Measurements from ENCODE around the gene RNASE11.
"Not testable (repeated sequence)": the region's sequence is repeated elsewhere in the genome, so short reads cannot be mapped to it uniquely, and the experiment has no call there.

Gene RNASE11

DNA sequence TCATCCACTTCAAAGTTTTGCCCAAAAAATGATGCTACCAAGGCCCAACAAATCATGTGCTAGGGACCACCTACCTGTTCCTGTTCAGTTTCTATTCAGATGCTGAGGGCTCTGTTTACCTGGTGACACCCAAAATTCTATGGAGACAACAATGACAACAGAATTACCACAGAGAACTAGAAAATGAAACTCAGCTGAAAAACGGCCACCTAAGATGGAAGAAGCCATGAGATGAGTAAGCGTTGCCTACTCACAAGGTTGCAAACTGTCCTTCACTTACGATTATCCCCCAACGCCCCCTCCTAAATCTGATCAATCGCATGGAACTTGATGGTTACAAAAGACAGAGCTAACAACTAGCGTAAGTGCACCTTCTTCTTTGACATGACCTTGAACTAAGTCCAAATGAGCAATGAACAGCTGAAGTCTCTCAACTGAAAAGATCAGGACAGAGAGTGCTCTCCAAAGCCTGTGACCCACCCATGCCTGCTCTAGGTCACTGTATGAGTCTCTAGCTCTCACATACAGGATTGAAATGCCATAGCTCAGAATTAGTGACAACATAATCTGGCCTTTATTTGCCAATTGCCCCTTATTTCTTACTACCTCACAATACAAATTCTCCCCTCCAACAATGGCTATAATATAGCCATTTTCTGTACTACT, at the start of gene RNASE11:
RNASE11 (minus strand) TSS at position 513 of the 666 bp plus-strand sequence.
- no peak for DNase-seq

DNA sequence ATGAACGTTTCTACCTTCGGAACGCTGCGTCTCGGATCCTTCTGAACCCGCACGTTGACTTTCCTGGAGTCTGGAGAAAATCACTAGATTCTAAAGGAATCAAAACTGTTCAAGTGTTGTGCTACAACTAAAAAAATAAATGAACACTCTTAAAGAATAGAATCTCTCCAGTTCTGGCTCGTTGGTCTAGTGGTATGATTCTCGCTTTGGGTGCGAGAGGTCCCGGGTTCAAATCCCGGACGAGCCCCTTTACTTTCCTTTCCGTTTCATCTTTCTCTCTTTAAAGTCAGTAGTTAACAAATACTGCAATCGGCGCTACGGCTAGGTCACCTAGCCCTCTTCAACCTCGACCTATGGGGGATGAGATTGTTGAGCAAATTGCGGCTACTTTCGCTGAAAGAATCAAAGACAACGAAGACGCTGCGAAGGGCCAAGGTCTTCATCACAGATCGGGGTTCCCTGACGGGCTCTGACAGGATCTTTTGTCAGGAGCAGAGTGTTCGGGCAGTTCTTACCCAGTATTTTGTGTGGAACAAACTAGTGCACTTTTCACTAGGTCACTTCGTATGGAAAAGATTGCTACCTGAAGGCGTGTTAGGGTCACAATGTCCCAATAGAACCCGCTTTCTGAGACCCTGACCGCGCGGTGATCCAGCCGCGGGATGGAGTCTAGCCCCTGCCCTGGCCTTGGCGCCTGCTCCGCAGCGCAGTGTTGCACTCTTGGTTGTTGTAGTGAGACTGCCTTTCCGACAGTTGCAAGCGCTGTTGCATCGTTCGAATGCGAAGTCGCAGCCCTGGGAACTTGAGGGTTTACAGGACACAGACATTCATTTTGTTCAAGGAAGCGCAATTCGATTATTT, 45.3 kb upstream of the RNASE11 start:
- DNase-seq = no peak

DNA sequence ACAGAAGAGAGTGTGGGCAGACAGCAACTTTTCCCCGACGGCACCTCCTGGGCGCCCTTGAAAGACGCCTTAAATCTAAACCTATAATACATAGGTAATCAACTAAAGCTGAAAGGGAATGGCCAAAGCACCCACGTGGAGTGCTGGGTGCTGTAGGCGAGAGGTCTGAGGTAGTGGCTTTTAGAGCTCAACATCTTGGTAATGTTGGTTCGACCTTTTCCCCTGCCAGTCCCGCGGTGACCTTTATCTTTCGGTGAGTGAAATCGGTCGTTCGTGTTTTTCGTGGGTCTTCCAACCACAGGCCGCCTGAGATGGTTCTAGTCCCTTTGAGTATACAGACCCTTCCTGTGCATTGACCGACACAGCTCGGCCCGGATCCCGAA, 44.6 kb upstream of the RNASE11 start:
- no peak for DNase-seq

DNA sequence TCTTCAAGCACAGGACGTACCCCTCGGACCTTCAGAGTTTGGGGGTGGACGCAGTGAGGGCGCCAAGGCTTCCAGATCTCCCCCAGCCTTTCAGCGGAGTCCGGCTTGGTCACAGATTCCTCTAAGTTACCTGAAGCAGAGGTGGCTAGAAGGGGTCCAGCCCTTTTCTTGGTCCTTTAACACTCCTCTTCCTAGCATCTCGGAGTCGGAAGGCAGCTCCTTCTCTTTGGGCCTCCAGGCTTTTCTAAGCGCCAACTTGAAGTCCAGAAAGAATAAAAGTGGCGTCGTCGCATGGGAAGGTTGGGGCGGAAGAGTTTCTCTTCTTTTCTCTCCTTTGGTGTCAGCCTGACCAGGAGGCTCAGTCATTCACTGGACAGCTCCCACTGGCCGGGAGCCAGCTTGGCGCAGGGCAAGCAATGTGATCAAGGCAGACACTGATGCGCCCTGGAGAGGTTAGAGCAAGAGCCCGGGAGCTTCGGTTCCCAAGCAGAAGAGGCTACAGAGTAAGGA, 44.1 kb upstream of the RNASE11 start:
- DNase-seq = no peak

DNA sequence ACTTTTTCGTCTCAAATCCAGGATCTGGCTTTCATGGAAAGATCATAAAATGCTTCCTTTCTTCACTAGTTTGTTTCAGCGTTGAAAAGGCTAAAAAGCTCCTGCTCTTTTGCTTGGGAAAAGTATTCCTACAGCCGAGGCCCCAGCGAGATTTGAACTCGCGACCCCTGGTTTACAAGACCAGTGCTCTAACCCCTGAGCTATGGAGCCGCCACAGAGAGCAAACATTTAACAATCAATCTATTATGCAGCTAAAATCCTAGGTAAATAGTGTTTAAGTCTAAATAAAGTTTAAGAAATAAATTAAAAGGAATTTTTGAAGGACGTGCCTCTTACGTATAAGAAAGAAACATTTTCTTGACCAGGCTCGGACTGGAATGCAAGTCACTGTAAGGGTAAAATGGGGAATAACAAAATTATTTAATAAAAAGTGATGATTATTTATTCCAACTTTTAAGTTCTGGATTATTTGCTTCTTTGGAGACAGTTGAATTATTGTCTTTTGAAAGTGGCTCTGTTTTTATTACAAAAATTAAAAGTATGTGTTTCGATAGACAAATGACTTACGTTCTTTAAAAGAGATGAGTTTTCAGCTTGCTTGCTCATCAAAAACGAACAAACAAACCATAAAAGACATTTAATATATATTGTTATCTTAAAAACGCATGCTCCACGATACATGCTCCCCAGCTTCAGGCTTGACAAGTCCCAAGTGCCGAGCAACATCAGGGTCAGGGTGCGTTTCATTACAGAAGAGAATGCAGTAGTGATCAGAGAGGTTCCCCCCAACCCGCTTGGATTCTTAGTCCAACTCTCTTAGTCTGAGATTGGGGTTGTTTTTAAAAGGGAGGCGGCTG, 43.5 kb upstream of the RNASE11 start:
- DNase-seq = no peak

DNA sequence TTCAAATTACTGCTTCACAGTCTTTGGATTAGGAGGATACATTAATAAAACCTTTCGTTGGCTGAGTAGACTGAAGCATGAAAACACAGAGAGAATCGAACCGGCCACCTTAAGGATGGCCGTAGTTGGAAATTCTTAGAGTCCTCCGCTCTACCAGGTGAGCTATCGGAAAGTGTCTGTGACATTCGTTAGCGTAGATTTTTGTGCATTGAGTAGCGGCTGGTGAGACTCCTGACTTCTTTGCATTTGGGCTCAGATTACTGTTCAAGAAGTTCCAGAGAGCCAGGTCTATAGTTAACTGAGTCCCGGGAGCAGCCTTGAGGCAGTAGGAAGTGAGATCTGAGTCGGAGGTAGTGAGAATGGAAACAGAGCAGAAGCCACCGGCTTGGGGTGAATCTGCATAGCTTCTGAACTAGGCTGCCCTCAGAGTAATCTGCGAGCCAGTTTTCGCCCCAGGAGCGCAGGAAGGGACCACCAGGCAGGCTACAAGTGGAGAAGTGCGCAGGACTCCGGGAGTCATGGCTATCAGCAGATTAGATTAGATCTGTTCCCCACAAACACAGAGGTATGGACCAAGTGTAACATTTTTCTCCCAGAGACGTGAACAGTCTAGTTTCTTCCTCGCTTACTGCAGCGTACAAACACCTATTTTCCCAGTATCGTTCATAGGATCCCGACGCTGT, 42.7 kb upstream of the RNASE11 start:
- no peak for DNase-seq

DNA sequence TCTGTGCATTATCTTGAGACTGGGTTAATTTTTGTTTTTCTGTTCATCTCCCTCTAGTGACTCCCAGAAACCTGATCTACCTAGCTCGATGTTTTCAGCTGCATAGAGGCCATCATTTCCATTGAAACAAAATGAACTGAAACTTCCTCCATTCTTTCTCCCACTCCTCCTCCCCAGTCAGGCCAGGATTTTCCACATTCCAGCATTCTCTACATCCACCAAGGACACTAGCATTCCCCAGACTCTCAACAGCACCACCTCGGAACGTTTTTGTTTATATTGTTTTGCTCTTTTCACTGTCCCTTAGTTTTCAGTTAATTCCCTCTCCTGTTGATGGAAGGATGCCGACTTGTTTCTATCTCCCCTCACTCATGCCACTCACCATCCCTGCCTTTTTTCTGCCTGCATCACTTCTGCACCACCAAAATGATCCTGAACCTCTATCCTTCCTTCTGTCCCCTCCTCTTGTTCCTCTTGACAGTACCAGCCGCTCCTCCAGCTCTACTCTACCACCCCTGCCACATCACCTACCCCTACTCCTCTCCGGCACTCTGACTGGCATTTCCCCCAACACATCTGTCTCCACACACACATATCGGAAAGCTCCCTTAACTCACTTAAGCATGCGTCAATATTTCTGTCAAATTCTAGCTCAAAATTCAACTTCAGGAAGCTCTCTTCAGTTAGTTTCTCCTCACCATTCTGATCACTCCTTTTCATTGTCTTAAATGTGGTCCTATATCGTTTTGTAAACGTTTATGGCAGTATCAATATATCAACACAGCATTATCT, 40.5 kb upstream of the RNASE11 start:
- no peak for DNase-seq

DNA sequence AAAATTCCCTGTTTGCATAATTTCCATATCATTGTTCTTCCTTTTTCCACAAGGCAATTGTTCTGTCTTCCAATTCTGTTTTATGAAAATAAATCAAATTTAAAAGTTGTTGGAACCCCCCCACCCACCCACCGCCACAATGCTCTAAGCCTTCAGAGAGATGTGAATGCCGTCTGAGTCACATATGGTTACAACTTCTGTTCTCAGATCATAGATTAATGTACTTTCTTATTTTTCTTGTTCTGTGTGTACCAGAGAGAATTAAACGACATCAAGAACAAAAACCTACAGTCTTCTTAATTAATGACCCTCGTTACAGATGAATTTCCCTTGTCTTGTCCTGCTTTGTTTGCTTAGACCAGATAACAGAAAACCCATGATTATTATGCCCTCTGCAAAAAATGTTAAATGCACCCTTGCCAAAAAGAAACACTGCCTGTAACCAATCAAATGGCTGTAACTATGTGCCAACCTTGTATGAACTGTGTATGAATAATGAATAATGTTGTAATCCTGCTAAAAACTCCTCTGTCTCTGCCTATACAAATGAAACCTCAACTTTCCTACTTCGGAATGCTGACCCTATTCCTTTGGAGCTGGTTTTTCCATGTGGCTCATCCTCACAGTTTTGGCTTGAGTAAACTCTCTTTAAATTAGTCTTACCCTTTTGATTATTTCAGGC, 39.7 kb upstream of the RNASE11 start:
- DNase-seq = no peak

DNA sequence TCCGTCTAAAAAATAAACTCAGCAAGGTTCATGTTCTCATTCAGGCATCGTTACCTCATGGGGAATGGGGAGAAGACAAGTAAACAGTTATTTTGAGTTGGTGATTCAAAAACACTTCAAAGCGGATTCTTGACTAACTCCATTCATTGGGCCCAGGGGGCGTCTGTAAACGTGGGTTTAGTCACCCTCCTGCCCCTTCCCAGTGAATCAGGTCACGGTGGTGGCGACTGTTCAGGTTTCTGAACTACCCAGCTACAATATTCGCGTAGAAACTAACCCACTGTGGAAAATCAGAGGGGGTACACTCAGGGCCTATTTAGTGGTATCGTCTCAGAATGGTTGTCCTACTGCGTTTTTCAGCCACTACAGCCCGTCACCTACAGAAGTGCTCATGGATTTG, 38.5 kb upstream of the RNASE11 start:
- no peak for DNase-seq

DNA sequence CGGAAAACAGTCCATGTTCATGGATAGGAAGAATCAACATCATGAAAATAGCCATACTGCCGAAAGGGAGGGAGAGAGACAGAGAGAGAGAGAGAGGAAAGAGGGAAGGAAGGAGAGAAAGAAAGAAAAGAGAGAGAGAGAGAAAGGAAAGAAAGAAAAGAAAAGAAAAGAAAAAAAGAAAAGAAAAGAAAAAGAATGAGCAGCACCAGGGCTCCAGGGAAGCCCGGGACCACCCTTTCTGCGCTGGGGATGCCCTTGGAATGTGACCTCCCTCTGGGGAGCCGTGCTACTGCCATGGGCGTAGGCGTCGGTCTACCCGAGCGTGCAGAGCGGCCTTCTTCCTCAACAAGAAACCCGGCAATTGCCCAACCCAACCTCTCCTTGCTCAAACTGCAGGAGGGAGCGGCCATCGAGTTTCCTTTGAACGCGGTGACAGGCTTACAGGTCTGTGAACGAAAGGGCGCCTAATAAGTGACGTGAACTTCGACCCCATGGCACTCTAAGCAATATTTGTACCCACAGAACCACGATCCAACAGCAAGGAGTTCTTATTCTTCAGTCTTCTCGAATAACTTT, 36.8 kb upstream of the RNASE11 start:
- no peak for DNase-seq

DNA sequence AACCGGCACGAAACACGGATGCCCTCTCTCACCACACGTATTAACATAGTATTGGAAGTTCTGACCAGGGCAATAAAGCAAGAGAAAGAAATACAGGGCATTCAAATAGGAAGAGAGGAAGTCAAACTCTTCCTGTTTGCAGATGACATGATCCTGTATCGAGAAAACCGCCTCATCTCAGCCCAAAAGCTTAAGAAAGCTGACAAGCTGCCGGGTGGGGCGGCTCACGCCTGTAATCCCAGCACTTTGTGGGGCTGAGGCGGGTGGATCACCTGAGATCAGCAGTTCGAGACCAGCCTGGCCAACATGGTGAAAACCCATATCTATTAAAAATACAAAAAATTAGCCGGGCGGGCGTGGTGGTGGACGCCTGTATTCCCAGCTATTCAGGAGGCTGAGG, 36.0 kb upstream of the RNASE11 start:
- no peak for DNase-seq

DNA sequence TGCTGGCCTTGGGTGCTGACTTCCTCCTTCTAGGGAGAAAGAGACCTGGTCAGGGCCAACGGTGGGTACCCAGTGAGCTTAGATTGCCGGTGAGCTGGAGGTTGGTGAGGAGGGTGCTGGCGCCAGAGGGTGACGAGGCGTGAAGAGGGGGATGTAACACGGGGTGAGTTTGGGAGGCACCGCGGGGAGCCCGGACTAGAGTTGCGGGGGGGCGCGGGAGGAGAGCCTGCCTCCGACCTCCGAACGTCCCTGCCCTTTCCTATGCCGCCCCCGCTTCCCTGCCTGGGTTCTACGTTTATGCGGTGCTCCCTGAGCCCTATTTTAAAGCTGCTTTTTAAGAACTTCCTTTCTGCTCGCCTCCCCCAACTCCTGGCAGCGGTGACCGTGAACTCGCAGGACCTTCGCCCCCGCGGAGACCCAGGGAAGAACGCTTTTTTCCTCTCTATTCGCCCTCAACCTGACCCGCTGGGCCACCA, 35.1 kb upstream of the RNASE11 start:
- DNase-seq = no peak

DNA sequence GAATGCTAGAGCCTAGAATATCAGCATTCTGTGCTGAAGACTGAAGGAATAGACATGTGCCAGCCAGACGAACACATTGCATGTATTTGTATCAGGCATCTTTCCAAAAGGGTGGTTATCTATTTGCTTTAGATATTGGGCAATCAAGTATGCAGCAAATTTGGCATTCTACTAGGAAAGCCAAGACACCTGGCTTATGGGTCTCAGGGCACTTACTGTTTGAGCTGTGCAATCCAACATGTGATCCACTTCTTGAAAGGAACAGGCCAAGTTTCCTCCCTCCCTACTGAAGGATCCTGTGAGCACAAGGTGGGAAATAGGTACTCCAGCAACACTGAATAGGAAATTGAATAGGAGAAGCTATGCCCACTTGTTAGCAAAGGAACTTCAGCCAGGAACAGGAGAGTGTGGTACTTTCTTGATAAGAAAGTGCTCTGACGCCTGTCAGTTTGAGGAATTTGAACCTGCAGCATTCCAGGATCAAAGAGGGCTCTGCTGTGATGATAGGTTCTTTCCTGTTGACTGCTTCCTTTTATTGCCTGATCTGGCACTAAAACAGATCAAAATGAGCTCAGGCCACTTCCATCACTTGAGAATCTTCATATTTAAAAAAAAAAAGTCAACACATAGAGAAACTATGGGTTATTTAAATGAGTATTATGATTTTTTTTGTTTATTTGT, 33.1 kb upstream of the RNASE11 start:
- DNase-seq = no peak

DNA sequence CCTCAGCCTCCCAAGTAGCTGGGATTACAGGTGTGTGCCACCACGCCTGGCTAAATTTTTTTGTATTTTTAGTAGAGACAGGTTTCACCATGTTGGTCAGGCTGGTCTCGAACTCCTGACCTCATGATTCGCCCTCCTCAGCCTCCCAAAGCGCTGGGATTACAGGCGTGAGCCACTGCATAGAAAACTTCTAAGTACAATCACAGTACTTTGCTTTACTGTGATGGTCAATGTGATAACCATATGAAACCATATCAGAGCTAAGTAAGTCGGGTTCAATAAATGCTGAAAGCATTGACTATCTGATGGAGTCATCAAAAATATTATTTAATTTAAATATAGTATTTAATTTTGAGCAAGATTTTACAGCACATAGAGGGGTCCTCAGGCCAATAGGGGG, 31.9 kb upstream of the RNASE11 start:
- DNase-seq = not testable (repeated sequence)

DNA sequence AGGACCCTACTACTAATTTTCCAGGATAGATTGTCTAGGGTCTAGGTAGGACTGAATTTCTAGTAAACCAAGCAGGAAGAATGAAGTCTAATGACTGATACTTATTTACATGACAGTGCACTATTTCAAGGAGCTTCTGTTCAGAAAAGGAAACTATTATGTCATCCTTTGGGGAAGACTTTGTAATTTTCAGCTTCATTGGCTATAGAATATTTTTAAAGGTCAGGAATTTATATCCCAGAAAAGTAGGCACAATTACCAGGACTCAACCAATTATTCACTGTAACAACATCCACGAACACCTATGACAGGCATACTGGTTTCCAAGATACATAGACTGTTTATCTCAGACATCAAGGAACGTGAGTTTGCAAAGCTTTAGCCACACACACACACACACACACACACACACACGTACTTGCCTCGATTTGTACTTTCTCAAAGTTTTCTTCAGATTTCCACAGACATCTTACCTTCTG, 30.5 kb upstream of the RNASE11 start:
- no peak for DNase-seq

DNA sequence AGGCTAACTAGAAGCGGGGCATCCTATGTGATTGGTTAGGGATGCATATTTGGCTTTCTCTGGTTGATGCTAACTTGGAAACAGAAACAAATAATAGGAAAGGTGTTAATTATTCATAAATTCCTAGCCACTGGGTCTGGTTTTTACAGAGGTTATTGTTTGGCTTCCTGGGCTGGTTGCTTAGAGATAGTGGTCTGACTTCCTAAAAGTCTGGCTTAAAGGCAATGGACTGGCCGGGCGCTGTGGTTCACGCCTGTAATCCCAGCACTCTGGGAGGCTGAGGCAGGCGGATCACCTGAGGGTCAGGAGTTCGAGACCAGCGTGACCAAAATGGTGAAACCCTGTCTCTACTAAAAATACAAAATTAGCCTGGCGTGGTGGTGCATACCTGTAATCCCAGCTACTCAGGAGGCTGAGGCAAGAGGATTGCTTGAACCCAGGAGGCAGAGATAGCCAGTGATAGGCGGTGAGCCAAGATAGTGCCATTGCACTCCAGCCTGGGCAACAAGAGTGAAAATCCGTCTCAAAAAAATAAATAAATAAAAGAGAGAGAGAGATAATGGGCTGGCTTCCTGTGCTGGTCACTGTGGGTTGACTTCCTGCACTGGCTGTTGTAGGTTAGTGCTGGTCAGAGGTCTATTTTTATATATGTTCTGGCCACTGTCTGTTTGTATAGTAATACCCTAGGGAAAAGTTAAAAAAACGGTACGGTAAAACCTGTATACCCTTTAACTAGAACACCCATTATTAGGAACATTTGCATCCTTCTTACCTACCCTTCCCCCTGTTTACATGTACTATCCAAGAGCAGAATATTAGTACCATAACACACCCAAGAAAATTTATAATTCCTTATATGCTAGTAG, 29.6 kb upstream of the RNASE11 start:
- DNase-seq = no peak

DNA sequence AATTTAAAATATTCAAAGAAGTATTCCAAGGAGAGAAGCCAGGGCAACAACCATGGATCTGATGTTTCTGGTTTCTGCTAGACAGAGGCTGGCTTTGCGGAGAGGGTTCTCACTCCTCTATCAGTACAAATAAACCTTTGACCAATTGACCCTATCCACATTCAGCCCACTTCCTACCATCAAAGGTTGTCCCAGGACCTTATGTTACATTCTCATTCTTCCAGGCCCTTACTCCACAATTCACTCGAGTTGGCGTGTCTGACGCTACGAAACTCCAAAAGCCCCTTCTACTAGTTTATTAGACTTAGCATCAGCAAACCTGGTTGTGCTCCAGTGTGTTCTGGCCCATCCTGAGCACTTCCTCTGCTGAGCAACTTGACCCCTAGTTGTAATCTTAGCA, 28.2 kb upstream of the RNASE11 start:
- DNase-seq = no peak

DNA sequence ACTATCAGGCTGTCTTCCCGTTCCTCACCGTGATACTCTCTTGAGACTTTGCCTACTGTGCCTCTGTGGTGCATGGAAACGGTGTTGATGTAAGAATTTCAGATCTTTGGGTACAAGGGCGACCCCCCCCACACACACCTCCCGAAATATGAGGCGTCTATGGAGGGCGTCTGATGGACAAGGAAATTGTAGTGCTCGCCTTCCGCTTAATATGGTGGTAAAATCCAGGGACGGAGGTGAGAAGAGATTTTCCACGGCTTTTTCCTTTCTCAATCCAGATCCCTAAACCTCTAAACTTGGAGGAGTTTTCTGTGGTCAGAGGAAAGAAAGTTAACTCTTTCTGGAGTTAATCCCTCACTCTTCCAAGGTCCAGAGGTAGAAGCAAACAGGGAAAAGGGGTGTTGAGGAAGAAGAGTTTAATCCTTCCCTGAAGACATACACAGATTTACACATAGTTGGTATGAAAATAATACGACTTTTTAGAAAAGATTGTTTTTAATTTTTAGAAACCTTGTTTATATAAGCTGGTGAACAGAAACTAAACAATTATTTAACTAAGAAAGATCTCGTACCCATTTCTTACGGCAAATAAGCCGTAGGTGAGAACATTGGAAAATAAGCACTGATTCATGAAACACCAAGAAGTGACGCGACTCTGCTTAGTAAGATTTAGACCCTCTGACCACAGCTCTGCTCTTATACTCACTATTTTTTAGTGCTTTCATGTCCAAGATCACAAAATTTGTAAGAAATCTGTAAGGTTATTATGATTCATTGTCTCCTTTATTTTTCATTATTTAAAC, 26.4 kb upstream of the RNASE11 start:
- DNase-seq = no peak
